GM12878 (cell line): ENCODE measurements around the gene MAPRE2. TPM values are rescaled to one million over a fixed set of nuclear protein-coding genes. Genes with fewer than 3 reads are reported as not detected.

ENCODE experiments used
- ATAC-seq: fragments of 200-7000 bp; cut with Tn5 transposase; 3 replicates; pipeline ENCODE4 v1.9.1; 2020; ENCODE audit warnings: mild to moderate bottlenecking, moderate library complexity
- BruUV-seq: library from RNA; stranded (reverse); fragments of 400-500 nt; replicated peaks from 2 replicates; lab custom pipeline; 2021; lab: Mats Ljungman, UMichigan
- CTCF ChIA-PET: fragments of 300-600 bp; sonication (Branson Sonifier 250); formaldehyde crosslinking; extraction: SDS; loops from one replicate; lab custom pipeline; 2021; ENCODE audit warnings: inconsistent platforms; lab: Yijun Ruan, JAX
- POLR2A ChIA-PET: fragments of 350-600 bp; formaldehyde crosslinking; extraction: SDS; loops from one replicate; lab custom pipeline; 2021; ENCODE audit warnings: inconsistent platforms; lab: Charles Lee
- RAD21 ChIA-PET: fragments of 300-600 bp; sonication (Branson Sonifier 250); formaldehyde crosslinking; loops from one replicate; lab custom pipeline; 2023; ENCODE audit warnings: antibody characterized with exemption; ENCODE audit not compliant: unreplicated experiment; lab: Charles Lee
- SMC1A ChIA-PET: fragments of 300-600 bp; sonication (Branson Sonifier 250); formaldehyde crosslinking; loops from one replicate; lab custom pipeline; 2023; ENCODE audit not compliant: unreplicated experiment, uncharacterized antibody; lab: Charles Lee
- DNase-seq: peaks from one replicate; pipeline ENCODE4 v3.0.0-alpha.2; 2011; ENCODE audit warnings: low read depth, low spot score
- FAIRE-seq: peaks from 3 replicates; lab custom pipeline; 2011; peaks lifted over from hg19 to GRCh38; lab: Jason Lieb, UNC
- H2AFZ ChIP-seq: 2 replicates; pipeline ENCODE4 v1.6.0; 2011; ENCODE audit warnings: low read depth, low read length, control low read depth; ENCODE audit not compliant: control insufficient read depth
- H3K27ac ChIP-seq: 2 replicates; pipeline ENCODE4 v1.5.1; 2011; ENCODE audit warnings: control low read depth; ENCODE audit not compliant: control insufficient read depth, insufficient read depth
- H3K27me3 ChIP-seq, 2 experiments: replicated peaks in 1 of 2; 2 replicates each; pipeline versions ENCODE4 v1.6.0 to v1.6.1; 2011; ENCODE audit warnings: low read length in 1 of 2; ENCODE audit not compliant: control insufficient read depth in 2 of 2, insufficient read depth in 2 of 2
- H3K36me3 ChIP-seq, 2 experiments: 2 replicates each; pipeline ENCODE4 v1.5.1; 2011; ENCODE audit warnings: low read length in 1 of 2; ENCODE audit not compliant: control insufficient read depth in 2 of 2, insufficient read depth in 2 of 2
- H3K4me1 ChIP-seq: 2 replicates; pipeline ENCODE4 v1.6.1; 2011; ENCODE audit warnings: mild to moderate bottlenecking, low read length, moderate library complexity, mixed read lengths; ENCODE audit not compliant: control insufficient read depth, insufficient read depth
- H3K4me2 ChIP-seq: 2 replicates; pipeline ENCODE4 v1.6.0; 2011; ENCODE audit warnings: control low read depth; ENCODE audit not compliant: control insufficient read depth, insufficient read depth
- H3K4me3 ChIP-seq: fragments of 200-600 bp; sonication (generic); 2 replicates; pipeline ENCODE4 v1.5.1; 2016
- H3K79me2 ChIP-seq: 2 replicates; pipeline ENCODE4 v1.6.0; 2011; ENCODE audit warnings: low read length; ENCODE audit not compliant: control insufficient read depth, insufficient read depth
- H3K9ac ChIP-seq: 2 replicates; pipeline ENCODE4 v1.8.0; 2011; ENCODE audit warnings: low read length, control low read depth, mixed read lengths; ENCODE audit not compliant: control insufficient read depth, insufficient read depth
- H3K9me3 ChIP-seq: replicated peaks from 3 replicates; pipeline ENCODE4 v1.5.1; 2011; ENCODE audit warnings: mild to moderate bottlenecking, low read length; ENCODE audit not compliant: control insufficient read depth, insufficient read depth
- H4K20me1 ChIP-seq: 2 replicates; pipeline ENCODE4 v1.6.0; 2011; ENCODE audit not compliant: control insufficient read depth, insufficient read depth
- ESRRA ChIP-seq: IDR thresholded peaks from 2 replicates; pipeline ENCODE4 v1.6.1; 2012; ENCODE audit warnings: mild to moderate bottlenecking, low read length, improper control_type of control experiment
- FOXM1 ChIP-seq: IDR thresholded peaks from 2 replicates; pipeline ENCODE4 v1.6.1; 2012; ENCODE audit warnings: low read depth, mild to moderate bottlenecking, inconsistent platforms, low read length, moderate library complexity
- GATAD2B ChIP-seq: fragments of 450-650 bp; conservative IDR thresholded peaks from 2 replicates; pipeline ENCODE4 v1.6.1; 2017; ENCODE audit warnings: low read depth, mild to moderate bottlenecking, moderate library complexity
- IRF5 ChIP-seq: fragments of 450-650 bp; IDR thresholded peaks from 2 replicates; pipeline ENCODE4 v1.6.1; 2017; ENCODE audit warnings: borderline replicate concordance
- JUNB ChIP-seq: IDR thresholded peaks from 2 replicates; pipeline ENCODE4 v1.6.1; 2016; ENCODE audit warnings: antibody characterized with exemption, mild to moderate bottlenecking
- MTA3 ChIP-seq: IDR thresholded peaks from 2 replicates; pipeline ENCODE4 v1.6.1; 2012; ENCODE audit warnings: low read length, inconsistent platforms, borderline replicate concordance
- POLR2AphosphoS5 ChIP-seq: IDR thresholded peaks from 2 replicates; pipeline ENCODE4 v1.6.1; 2011; ENCODE audit warnings: mild to moderate bottlenecking, low read length, inconsistent platforms
- POU2F2 ChIP-seq: IDR thresholded peaks from 3 replicates; pipeline ENCODE4 v1.6.1; 2011; ENCODE audit warnings: low read depth, mild to moderate bottlenecking, low read length, borderline replicate concordance
- RCOR1 ChIP-seq: conservative IDR thresholded peaks from 2 replicates; pipeline ENCODE4 v1.6.1; 2012; ENCODE audit warnings: low read depth, low read length, improper control_type of control experiment
- REST ChIP-seq: IDR thresholded peaks from 2 replicates; pipeline ENCODE4 v1.6.1; 2012; ENCODE audit warnings: mild to moderate bottlenecking, low read depth, low read length
- SIX5 ChIP-seq: IDR thresholded peaks from 2 replicates; pipeline ENCODE4 v1.6.1; 2011; ENCODE audit warnings: mild to moderate bottlenecking, low read depth, low read length, moderate library complexity; ENCODE audit not compliant: severe bottlenecking
- SMAD1 ChIP-seq: fragments of 450-650 bp; IDR thresholded peaks from 2 replicates; pipeline ENCODE4 v1.6.1; 2018; ENCODE audit warnings: mild to moderate bottlenecking, low read depth; ENCODE audit not compliant: partially characterized antibody
- SMAD5 ChIP-seq: IDR thresholded peaks from 2 replicates; pipeline ENCODE4 v1.6.1; 2016; ENCODE audit warnings: antibody characterized with exemption, low read depth
- TARDBP ChIP-seq: IDR thresholded peaks from 2 replicates; pipeline ENCODE4 v1.6.1; 2016; ENCODE audit warnings: borderline replicate concordance
- TBL1XR1 ChIP-seq: IDR thresholded peaks from 2 replicates; pipeline ENCODE4 v1.6.1; 2012; ENCODE audit warnings: low read depth, low read length, improper control_type of control experiment
- TCF3 ChIP-seq: IDR thresholded peaks from 2 replicates; pipeline ENCODE4 v1.6.1; 2012; ENCODE audit warnings: low read depth, mild to moderate bottlenecking, low read length, borderline replicate concordance; ENCODE audit not compliant: insufficient read depth
- USF2 ChIP-seq: IDR thresholded peaks from 2 replicates; pipeline ENCODE4 v1.6.1; 2011; ENCODE audit warnings: low read depth, low read length, improper control_type of control experiment, borderline replicate concordance
- WGBS: methylation state at CpG from one replicate; pipeline ENCODE4 v1.1.6; 2016; ENCODE audit warnings: low lambda C conversion rate; ENCODE audit not compliant: insufficient replicate concordance, insufficient coverage; ENCODE audit errors: missing lambda C conversion rate; 5-methylcytosine and 5-hydroxymethylcytosine counted together
- in situ Hi-C: fragments of 300-500 bp; cut with MboI; formaldehyde crosslinking; loops from 9 replicates; pipeline ENCODE4 v1.14.3; 2018; ENCODE audit warnings: mixed read lengths
- intact Hi-C: fragments of 100-400 bp; cut with micrococcal nuclease; formaldehyde crosslinking; loops from one replicate; pipeline ENCODE4 v1.14.2; 2022; ENCODE audit not compliant: unreplicated experiment
- polyA plus RNA-seq, 11 experiments: library from polyadenylated mRNA; depleted of rRNA in 4 of 11; unstranded in 6 of 11; stranded (reverse) in 5 of 11; fragments of >200 nt; fragmentation: Nextera tagmentation in 4 of 11; fragmentation: Illumina TruSeq in 1 of 11; extraction: Ambion mirVana in 4 of 11; extraction: Trizol in 1 of 11; gene quantifications; 1 replicate in 1 of 11; 2 replicates in 10 of 11; pipeline versions ENCODE4 v1.2.1 to v1.2.3, GENCODE V29; 2011 to 2016; ENCODE audit warnings: inconsistent platforms in 2 of 11, missing spikeins in 2 of 11, low read depth in 1 of 11
- total RNA-seq, 4 experiments: library from RNA; depleted of rRNA in 3 of 4; stranded (reverse); fragments of >200 nt in 3 of 4; fragmentation: Illumina TruSeq in 1 of 4; extraction: Trizol in 1 of 4; gene quantifications; 2 replicates each; pipeline versions ENCODE4 v1.2.1 to v1.2.3, GENCODE V29; 2013 to 2021
- TF ChIP-seq, protein P1 (sequence below): IDR thresholded peaks from 2 replicates; pipeline ENCODE4 v1.6.1; 2012; ENCODE audit warnings: low read depth, low read length, improper control_type of control experiment

MAPRE2 gene
- total and polyA plus RNA-seq, 10 of the 15 experiments (the other 5 are each of a cell fraction or from before 2014, with no cell fraction given): 11.0 to 50.6 (median 24.0) TPM

DNA sequence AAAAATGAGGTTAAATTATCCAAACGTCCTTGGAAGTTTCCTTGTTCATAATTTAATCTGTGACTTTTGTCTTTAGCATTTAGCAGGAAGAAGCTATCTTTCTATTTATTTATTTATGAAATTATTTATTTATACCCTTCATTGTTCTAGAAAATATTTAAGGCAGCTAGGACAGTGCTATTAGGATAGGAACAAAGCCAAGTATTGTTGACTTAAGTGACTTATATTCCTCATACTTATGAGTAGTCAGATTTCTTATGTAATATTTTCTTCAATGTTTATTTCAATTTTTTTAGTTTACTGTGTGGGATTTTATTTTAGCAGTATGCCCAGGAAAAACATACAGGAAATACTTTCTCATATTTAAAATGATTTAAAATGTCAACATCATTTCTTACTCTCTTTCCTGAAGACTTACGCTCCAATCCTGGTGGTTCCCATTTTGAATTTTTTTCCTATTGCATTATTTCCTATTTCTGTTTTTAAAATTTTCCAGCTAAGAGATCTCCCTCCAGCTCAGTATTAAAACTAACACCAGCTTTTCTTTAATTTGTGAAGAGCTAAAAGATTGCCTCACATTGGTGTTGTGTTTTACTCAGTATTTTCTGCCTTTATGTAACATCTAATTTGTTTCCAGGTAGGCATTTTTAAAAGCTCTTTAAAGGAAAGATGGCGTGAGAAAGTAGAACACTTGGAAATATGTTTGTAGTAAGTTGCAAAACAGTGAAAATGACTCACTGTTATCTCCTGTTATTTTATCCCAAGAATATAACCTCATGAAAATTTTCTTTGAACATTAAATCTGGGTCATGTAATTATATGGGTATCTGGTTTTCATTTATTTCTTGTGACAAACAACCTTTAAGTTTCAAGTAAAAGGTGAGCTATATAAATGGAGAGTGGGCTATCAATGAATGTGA lies 32.2 kb downstream of the MAPRE2 start:
- H3K4me2 ChIP-seq: no peak overlapping the region
- ChIA-PET SMC1A (interaction anchor here (0.6 to 3.2 kb wide), 21 partner anchors 9 to 1863 kb away, joined by 3 to 19 read pairs (median 4); no protein-coding TSS in a partner anchor), RAD21 (interaction anchor here (0.8 to 4.8 kb wide), 8 partner anchors 26 to 282 kb away, joined by 3 to 48 read pairs (median 4); partner anchors contain the start of gene MAPRE2), CTCF (interaction anchor here (0.9 to 4.1 kb wide), 13 partner anchors 9 to 85 kb away, joined by 3 to 58 read pairs (median 4); no protein-coding TSS in a partner anchor), POLR2A (interaction anchor here (1.0 to 2.5 kb wide), 2 partner anchors 27 to 44 kb away, joined by 4 to 10 read pairs; no protein-coding TSS in a partner anchor)
- FAIRE-seq: no peak
- no peak overlapping the region for H3K9ac ChIP-seq
- in situ Hi-C loops (no loop called here), intact Hi-C loops (no loop called here)
- no peaks in the 10 kb centered on the region for H3K79me2 ChIP-seq
- 61% methylated on average over 3 of the region's 3 CpGs for WGBS
- no peak overlapping the region for H2AFZ ChIP-seq
- H3K4me1 ChIP-seq: peaks cover 15% of the 10 kb centered on the region
- H3K27ac ChIP-seq: no peak overlapping the region; the same call in 1 of the 2 replicates
- no peak for DNase-seq
- no peak overlapping the region for H3K4me3 ChIP-seq
- no peaks in the 10 kb centered on the region for H4K20me1 ChIP-seq
- no peak for ATAC-seq
- H3K27me3 ChIP-seq: no peaks in the 10 kb centered on the region
- H3K36me3 ChIP-seq: peaks cover 0 to 2% of the 10 kb centered on the region in 2 experiments; a peak in 1 of 4 replicates
- no TSS peak for BruUV-seq
- no peaks in the 10 kb centered on the region for H3K9me3 ChIP-seq
- TF ChIP-seq MTA3 (no peak), TARDBP (no peak), POU2F2 (no peak), SMAD5 (no peak), FOXM1 (no peak), POLR2AphosphoS5 (no peak), ESRRA (no peak), SMAD1 (no peak), RCOR1 (no peak), TCF3 (no peak), IRF5 (no peak), SIX5 (no peak), REST (no peak), USF2 (no peak), JUNB (no peak), GATAD2B (no peak), TBL1XR1 (no peak)
- TF ChIP-seq, protein P1, sequence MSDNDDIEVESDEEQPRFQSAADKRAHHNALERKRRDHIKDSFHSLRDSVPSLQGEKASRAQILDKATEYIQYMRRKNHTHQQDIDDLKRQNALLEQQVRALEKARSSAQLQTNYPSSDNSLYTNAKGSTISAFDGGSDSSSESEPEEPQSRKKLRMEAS: no peak
